Measurements from ENCODE around the gene AMZ2.
"Not testable (repeated sequence)": the region's sequence is repeated elsewhere in the genome, so short reads cannot be mapped to it uniquely, and the experiment has no call there.

DNA sequence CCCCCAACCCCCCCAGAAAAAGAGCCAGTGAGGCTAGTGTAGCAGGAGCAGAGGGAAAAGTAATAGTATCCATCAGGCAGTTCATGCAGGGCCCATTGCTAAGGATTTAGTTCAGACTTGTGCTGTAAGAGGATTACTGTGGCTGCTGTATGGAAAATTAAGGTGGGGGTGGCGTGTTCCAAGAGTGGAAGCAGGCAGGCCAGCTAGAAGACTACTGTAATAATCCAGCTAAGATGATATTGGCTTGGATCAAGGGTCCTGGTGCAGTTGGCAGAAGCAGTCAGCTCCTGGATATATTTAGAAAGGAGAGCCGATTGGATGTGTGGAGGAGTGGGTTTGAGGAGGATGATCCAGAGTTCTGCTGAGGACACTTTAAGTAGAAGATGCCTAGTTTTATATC, 14.6 kb downstream of the AMZ2 start:
- TF ChIP-seq, protein P1, sequence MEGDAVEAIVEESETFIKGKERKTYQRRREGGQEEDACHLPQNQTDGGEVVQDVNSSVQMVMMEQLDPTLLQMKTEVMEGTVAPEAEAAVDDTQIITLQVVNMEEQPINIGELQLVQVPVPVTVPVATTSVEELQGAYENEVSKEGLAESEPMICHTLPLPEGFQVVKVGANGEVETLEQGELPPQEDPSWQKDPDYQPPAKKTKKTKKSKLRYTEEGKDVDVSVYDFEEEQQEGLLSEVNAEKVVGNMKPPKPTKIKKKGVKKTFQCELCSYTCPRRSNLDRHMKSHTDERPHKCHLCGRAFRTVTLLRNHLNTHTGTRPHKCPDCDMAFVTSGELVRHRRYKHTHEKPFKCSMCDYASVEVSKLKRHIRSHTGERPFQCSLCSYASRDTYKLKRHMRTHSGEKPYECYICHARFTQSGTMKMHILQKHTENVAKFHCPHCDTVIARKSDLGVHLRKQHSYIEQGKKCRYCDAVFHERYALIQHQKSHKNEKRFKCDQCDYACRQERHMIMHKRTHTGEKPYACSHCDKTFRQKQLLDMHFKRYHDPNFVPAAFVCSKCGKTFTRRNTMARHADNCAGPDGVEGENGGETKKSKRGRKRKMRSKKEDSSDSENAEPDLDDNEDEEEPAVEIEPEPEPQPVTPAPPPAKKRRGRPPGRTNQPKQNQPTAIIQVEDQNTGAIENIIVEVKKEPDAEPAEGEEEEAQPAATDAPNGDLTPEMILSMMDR (optimal IDR thresholded peaks at IDR 0.05 in 1 of 3, IDR thresholded peaks at IDR 0.05 in 1 of 3, conservative IDR thresholded peaks at IDR 0.05 in 1 of 3; ENCODE audit: extremely low read depth in 1 of 3, insufficient read depth in 2 of 3, low read length in 3 of 3), result not testable (repeated sequence)
- not testable (repeated sequence) for TF ChIP-seq EZH2 (IDR thresholded peaks at IDR 0.05; ENCODE audit: low read length)
